ENCODE results near the gene ZBTB38. TPM values are rescaled to one million over a fixed set of nuclear protein-coding genes. Genes with fewer than 3 reads are reported as not detected.

Gene ZBTB38
- total RNA-seq, 2 experiments from 2014 or later, result 21.8 to 22.0 TPM

GRCh38 chr3:141371882-141372281 is 3.6 kb downstream of the ZBTB38 start:
- Mint-ChIP-seq H3K4me3 (no peak overlapping the region), H3K4me1 (ENCODE audit: low read depth) (peaks cover 25% of the 10 kb centered on the region), H3K27me3 (no peaks in the 10 kb centered on the region), H3K36me3 (ENCODE audit: low read depth) (no peaks in the 10 kb centered on the region), H3K9me3 (no peaks in the 10 kb centered on the region), H3K27ac (no peak overlapping the region)
- Histone ChIP-seq H3K36me3 (ENCODE audit: insufficient read depth, low read length) (no peaks in the 10 kb centered on the region), H3K27ac (ENCODE audit: low read depth in 1 of 2, low read length in 2 of 2) (no peak overlapping the region), H3K4me3 (ENCODE audit: low read length) (no peak overlapping the region), H3K27me3 (ENCODE audit: control insufficient read depth in 1 of 2, insufficient read depth in 2 of 2, low read length in 2 of 2) (no peaks in the 10 kb centered on the region), H3K4me1 (ENCODE audit: insufficient read depth, low read length) (peaks cover 18% of the 10 kb centered on the region), H3K9me3 (ENCODE audit: control insufficient read depth in 1 of 2, insufficient read depth in 1 of 2, low read length in 2 of 2) (no peaks in the 10 kb centered on the region)
- ATAC-seq (ENCODE audit: poor library complexity) (no peak), DNase-seq (no peak)
- CTCF ChIA-PET, result interaction anchor here (0.9 to 2.8 kb wide), 4 partner anchors 13 to 80 kb away, joined by 3 to 19 read pairs (median 4); no protein-coding TSS in a partner anchor
- intact Hi-C loops (cut with DNase I, micrococcal nuclease), result loop anchor here (2.0 to 5.0 kb wide), 2 partner anchors 35 to 69 kb away; no protein-coding TSS in a partner anchor
- no peak for TF ChIP-seq CTCF (IDR thresholded peaks at IDR 0.05)
- POLR2A ChIA-PET, result interaction anchor here (1.4 kb wide), 1 partner anchor 80 kb away, joined by 4 read pairs; no protein-coding TSS in a partner anchor

- Histone ChIP-seq H3K9me3 (ENCODE audit: control insufficient read depth in 1 of 2, insufficient read depth in 1 of 2, low read length in 2 of 2) (no peaks in the 10 kb centered on the region), H3K36me3 (ENCODE audit: insufficient read depth, low read length) (no peaks in the 10 kb centered on the region), H3K4me1 (ENCODE audit: insufficient read depth, low read length) (peaks cover 21% of the 10 kb centered on the region), H3K4me3 (ENCODE audit: low read length) (no peak overlapping the region), H3K27me3 (ENCODE audit: control insufficient read depth in 1 of 2, insufficient read depth in 2 of 2, low read length in 2 of 2) (no peaks in the 10 kb centered on the region), H3K27ac (ENCODE audit: low read depth in 1 of 2, low read length in 2 of 2) (no peak overlapping the region)
- no peaks in the 10 kb centered on the region for H3K27me3 Mint-ChIP-seq
- H3K4me1 Mint-ChIP-seq (ENCODE audit: low read depth), result peaks cover 27% of the 10 kb centered on the region
- intact Hi-C loops (cut with DNase I, micrococcal nuclease), result loop anchor here in 1 of 2 experiments (5.0 kb wide), 1 partner anchor 35 kb away; no protein-coding TSS in a partner anchor
- H3K4me3 Mint-ChIP-seq, result no peak overlapping the region
- CTCF ChIA-PET, result interaction anchor here (0.7 to 1.4 kb wide), 4 partner anchors 12 to 79 kb away, joined by 3 to 5 read pairs (median 3); no protein-coding TSS in a partner anchor
- H3K36me3 Mint-ChIP-seq (ENCODE audit: low read depth), result no peaks in the 10 kb centered on the region
- H3K9me3 Mint-ChIP-seq, result no peaks in the 10 kb centered on the region
- TF ChIP-seq CTCF (IDR thresholded peaks at IDR 0.05), result no peak
- DNase-seq, result no peak
- POLR2A ChIA-PET, result interaction anchor here (1.4 kb wide), 1 partner anchor 79 kb away, joined by 4 read pairs; no protein-coding TSS in a partner anchor
- no peak overlapping the region for H3K27ac Mint-ChIP-seq
- ATAC-seq (ENCODE audit: poor library complexity), result no peak
Measured at GRCh38 chr3:141372656-141373055, 4.4 kb downstream of the ZBTB38 start.

- Histone ChIP-seq H3K27me3 (ENCODE audit: control insufficient read depth in 1 of 2, insufficient read depth in 2 of 2, low read length in 2 of 2) (no peaks in the 10 kb centered on the region), H3K9me3 (ENCODE audit: control insufficient read depth in 1 of 2, insufficient read depth in 1 of 2, low read length in 2 of 2) (no peaks in the 10 kb centered on the region), H3K27ac (ENCODE audit: low read depth in 1 of 2, low read length in 2 of 2) (no peak overlapping the region), H3K4me3 (ENCODE audit: low read length) (no peak overlapping the region), H3K36me3 (ENCODE audit: insufficient read depth, low read length) (no peaks in the 10 kb centered on the region), H3K4me1 (ENCODE audit: insufficient read depth, low read length) (peaks cover 21% of the 10 kb centered on the region)
- H3K4me3 Mint-ChIP-seq, result no peak overlapping the region
- ChIA-PET CTCF (interaction anchor here (0.7 to 1.1 kb wide), 2 partner anchors 69 to 79 kb away, joined by 3 to 5 read pairs; no protein-coding TSS in a partner anchor), POLR2A (interaction anchor here (0.7 to 0.8 kb wide), 2 partner anchors 10 to 12 kb away, joined by 3 read pairs; no protein-coding TSS in a partner anchor)
- intact Hi-C loops (cut with DNase I, micrococcal nuclease), result loop anchor here in 1 of 2 experiments (5.0 kb wide), 1 partner anchor 34 kb away; no protein-coding TSS in a partner anchor
- H3K9me3 Mint-ChIP-seq, result no peaks in the 10 kb centered on the region
- no peak for DNase-seq
- no peak for TF ChIP-seq CTCF (IDR thresholded peaks at IDR 0.05)
- no peaks in the 10 kb centered on the region for H3K36me3 Mint-ChIP-seq (ENCODE audit: low read depth)
- no peak overlapping the region for H3K27ac Mint-ChIP-seq
- no peak for ATAC-seq (ENCODE audit: poor library complexity)
- H3K4me1 Mint-ChIP-seq (ENCODE audit: low read depth), result peaks cover 27% of the 10 kb centered on the region
- H3K27me3 Mint-ChIP-seq, result no peaks in the 10 kb centered on the region
Measured at GRCh38 chr3:141373232-141373631, 4.9 kb downstream of the ZBTB38 start.
